Inferior parietal cortex (tissue), 1 donor: ENCODE data around the gene EIF2S1.
"Not testable (repeated sequence)": the region's sequence is repeated elsewhere in the genome, so short reads cannot be mapped to it uniquely, and the experiment has no call there.

ENCODE experiments used
- DNase-seq: peaks from one replicate; pipeline ENCODE4 v3.0.0-alpha.2; 2016; ENCODE audit errors: extremely low spot score

The EIF2S1 gene

DNA sequence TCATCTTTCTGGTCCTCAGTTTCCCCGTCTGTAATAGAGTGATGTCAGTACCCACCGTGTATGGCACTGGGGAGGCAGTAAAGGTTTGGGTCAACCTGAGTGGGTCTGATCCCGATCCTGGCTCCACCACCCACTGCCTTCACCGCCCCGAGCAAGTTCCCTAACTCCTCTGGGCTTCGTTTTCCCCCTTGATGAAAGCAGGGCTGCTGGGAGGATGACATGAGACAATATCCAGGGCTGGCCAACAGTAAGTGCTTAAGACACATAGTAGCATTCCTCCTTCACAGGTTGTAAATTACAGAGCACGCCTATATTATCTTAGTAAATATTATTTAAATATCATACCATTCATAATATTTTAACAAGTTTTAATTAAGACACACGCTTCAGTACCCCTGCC is 51.2 kb downstream of the EIF2S1 start:
- no peak for DNase-seq

DNA sequence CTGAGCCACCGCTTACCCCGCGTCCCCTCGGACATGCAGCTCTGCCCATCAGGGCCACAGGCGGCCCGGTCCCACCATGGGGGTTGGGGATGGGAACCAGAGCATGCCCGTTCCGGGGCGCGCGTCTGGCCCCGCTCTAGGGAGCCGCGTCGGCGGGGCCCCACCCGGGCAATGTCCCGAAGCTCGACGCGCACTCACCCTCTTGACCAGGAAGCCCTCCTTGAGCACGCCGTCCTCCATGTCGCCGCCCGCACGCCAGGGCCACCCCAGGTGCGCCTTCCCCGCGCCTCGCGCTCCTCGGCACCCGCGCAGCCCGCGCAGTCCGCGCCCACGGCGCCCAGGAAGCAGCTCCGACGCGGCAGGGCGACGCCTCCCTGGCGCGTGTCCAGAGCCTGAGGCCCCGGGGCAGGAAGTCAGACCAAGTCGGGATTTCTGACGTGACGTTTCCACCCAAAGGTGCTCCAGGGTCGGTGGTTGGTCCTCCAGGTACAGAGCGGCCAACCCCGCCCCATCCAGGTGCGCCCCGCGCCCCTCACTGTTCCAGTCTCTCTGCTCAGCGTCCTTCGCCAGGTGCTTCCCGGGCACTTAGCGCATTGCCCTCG is 51.8 kb downstream of the EIF2S1 start, which contains the start of gene PLEK2:
Gene PLEK2 (minus strand): TSS at position 346 of the 602 bp plus-strand sequence. CDS start 106 bp downstream, at position 240.
- no peak for DNase-seq

DNA sequence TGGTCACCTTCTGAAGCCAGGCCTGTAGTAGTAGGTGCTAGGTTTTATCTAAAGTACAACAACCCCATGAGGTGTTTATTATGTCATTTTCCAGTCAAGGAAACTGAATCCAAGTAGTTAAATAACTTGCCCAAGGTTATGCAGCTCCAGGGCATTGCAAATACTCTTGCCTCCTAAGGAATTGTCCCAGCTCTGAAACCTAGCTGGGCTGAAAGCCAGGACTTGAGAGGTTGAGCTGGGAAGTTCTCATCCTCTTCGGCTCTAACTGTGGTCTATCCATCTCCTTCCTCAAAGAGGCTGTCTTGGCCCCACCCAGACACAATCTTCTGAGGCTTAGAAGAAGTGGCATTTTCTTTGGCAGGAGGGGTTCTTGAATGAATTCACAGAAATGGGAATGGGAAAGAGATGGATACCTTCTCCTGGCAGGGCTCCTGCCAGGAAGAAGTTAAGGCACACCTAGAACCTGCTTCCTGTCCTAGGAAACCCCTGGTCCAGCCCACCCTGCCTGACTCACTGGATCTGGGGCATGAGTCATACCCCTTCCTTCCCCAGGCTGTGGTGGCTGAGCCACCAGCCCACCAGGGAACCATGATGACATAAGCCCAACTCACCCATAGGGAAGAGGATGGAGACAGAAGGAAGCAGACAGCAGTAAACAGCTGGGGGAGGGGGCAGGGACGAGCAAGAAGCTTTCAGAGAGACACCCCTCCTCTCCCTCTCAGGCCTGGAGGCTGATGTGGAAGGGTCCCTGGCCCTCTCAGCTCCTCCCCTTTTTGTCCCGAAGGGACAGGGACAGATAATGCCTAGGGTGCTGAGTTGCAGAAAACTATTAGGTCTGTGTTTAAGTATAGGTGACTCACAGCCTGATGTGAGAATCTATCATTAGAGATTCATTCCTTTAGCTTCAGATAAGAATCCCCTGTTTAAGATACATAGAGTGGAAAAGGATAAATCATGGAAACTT is 54.0 kb downstream of the EIF2S1 start:
- no peak for DNase-seq

DNA sequence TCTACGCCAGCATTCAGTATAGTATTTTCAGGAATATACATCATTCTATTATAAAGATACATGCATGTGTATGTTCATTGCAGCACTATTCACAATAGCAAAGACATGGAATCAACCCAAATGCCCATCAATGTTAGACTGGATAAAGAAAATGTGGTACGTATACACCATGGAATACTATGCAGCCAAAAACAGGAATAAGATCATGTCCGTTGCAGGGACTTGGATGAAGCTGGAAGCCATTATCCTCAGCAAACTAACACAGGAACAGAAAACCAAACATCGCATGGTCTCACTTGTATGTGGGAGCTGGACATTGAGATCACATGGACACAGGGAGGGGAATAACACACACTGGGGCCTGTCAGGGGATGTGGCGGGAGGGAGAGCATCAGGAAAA is 55.5 kb downstream of the EIF2S1 start:
- not testable (repeated sequence) for DNase-seq

DNA sequence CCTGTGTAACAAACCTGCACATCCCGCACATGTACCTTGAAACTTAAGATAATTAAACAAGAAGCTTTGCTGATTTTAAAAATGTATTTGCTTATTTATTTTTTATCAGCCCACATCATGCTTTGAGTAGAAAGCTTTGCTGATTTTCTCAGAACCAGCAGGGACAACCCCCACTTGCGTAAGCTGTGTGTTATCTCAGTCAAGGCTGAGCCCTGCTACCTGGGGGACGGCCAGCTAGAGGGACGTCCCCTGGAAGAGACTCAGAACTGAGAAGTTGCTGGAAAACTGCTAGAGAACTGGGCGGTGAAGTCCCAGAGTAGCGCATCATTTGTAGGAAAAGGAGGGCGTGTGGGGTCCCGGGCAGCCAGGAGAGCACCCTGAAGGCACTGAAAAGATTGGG is 56.0 kb downstream of the EIF2S1 start:
- no peak for DNase-seq

DNA sequence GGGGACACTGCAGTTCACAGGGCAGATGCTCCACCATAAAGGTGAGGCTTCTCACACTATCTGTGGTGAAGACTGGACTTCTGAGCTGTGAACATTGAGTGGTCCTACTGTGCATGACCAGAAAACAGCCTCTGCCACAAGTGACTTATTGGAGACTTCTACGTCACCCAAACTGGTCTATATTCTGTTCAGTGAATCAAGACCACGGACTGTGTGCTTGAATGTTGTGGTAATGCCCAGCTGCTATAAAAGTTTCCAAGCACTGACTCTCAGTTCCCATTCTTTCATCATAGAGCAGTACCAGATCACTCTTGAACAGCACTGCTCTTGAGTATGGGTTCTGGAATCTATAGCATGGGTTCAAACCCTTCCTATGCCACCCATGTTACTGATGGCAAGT is 56.7 kb downstream of the EIF2S1 start:
- DNase-seq = no peak

DNA sequence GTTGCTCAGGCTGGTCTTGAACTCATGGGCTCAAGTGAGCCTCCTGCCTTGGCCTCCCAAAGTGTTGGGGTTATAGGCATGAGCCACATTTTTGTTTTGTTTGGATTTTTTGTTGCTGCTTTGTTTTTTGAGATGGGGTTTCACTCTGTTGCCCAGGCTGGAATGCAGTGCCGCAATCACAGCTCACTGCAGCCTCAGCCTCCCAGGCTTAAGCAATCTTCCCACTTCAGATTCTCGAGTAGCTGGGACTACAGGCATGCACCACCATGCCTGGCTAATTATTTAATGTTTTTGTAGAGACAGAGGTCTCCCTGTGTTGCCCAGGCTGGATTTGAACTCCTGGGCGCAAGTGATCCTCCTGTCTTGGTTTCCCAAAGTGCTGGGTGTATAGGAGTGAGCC is 57.5 kb downstream of the EIF2S1 start:
- DNase-seq = no peak

DNA sequence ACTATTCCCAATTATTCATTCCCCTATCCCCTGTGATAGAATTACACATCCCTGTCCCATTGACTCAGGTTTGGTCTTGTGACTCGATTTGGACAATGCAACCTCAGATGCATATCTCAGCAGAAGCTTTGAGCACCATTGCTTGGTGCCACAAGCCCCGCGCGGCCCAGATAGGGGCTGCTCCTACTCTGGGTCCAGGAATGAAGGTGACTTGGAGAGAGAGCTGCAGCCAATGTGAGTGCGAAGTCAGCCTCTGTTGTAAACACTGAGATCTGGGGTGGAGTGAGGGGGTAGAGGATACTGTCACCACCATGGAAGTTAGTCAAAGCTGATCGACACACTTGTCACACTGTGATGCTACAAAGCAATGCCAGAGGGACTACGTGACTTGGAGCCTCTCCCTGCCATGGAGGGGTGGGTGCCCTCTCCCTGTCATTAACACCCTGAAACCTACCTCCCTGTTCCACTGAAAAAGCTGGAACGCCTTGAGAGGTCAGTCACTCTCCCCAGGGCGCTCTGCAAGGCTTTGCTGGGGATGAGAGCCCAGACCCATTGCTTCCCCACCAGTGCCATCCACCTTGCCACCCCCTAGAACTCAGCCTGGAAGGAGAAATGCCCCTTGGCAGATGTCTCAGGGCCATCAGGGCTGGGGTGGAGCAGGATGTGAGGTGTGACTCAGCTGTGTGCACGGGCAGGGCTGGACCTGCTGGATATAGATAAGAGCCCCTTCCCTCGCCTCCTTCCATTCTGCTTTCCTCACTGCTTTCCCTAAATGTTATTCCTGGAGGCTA is 58.5 kb downstream of the EIF2S1 start:
- DNase-seq = no peak

DNA sequence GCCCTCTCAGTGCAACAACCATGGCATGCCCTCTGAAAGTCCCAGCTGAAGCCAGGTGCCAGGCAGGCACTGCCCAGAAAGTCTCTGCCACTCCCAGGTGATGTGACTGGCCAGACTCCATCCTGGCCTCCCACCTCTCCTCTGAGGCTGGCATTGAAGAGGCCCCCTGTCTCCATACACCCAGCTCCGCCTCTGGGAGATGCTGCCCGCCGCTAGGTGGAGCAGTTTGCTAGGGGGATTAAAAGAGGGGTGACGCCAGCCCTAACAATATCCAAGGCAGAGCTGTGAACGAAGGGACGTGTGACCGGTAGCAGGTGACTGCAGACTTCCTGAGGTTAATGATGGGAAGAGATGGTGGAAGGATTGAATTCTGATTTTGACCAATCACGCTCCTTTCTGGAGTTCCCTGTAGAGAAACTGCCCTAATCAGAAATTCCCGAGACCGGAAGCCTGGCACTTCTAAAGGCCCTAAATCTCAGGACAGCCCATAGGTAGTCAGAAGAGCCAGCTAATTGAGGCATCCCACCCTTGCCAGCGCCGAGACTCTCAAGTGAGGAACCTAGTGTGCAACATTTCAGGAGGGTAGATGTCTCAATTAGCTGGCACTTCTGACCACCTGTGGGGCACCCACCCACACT is 60.1 kb downstream of the EIF2S1 start:
- no peak for DNase-seq

DNA sequence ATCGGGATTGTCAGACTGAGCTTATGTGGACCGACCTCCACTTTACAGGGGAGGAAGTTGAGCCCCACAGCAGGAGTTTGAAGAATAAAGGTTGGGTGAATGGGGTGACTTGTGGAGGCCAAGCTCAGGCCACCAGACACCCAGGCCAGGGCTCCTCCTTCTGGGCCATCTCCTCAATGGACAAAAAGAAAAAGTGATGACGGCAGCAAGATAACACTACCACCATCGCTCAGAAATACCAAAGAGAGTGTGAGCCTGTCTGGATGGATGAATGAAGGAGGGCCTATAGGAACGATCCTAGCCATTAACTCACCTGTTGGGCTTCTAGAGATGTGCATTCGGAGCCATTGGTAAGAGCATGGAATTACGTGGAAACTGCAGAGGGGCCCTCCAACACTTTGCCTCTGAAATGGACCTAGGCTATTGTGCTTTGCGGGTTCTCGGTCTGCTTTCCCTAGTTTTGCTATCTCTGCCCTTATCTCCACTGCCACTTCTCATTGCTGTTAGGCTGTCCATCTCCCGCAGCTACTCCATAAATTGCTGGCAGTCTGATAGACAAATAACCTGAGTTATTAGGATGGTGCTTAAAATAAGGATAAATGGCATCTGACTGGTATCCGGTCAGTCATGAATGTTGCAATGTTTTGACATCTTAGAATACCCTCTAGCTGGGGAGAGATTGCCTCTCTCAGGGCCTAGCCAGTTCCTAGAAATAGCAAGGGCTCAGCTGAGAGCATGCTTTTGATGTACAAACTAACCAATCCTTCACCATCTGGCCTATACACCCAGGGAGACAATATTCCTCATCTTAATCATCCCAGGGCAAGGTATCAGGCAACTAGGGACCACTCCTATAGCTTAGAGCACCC is 61.5 kb downstream of the EIF2S1 start:
- no peak for DNase-seq

DNA sequence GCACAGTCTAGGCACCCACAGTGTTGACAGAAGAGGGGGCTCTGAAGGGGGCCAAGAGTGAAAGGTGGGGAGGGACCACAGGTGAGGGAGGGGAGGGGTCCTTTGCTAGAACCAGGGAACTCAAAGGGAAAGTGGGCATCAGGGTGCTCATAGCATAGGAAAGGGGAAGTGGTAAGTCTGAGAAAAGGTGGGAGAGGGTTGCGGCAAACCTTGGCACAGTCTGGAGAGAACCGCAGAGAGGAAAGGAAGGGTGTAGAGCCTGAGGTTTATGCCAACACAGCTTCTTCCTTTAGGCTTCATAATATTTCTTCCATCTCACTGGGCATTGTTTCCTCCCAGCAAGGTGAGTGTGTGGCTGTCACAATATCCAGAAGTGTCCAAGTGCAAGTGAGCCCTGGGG is 63.3 kb downstream of the EIF2S1 start:
- DNase-seq = no peak

DNA sequence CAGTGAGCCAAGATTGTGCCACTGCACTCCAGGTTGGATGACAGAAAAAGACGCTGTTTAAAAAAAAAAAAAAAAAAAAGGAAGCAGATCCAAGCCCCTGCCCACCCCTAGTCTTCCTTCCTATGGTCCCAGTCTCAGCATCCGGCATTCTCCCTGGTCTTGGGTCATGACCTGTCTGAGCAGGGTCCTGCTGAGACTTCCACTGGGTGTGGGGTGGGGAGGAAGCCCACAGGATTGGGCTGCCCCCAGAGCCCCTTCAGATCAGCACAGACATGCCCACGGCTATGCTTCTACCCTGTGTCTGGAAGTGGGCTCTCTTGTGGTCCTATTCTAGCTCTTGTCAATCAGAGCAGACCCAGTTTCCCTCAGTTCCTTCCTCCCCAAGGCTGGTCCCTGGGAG is 64.4 kb downstream of the EIF2S1 start:
- no peak for DNase-seq

DNA sequence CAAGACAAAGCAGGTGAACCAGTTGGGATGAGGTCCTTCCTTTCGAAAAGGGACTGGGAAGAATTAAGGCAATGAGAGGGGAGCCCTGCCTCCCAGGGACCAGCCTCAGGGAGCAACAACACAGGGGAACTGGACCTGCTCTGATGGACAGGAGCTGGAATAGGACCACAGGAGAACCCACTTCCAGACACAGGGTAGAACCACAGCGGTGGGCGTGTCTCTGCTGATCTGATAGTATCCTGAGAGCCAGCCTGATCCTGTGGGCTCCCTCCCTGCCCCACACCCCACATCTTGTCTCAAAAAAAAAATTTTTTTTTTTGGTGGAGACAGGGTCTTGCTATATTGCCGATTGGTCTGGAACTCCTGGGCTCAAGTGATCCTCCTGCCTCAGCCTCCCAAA is 65.5 kb downstream of the EIF2S1 start:
- no peak for DNase-seq

DNA sequence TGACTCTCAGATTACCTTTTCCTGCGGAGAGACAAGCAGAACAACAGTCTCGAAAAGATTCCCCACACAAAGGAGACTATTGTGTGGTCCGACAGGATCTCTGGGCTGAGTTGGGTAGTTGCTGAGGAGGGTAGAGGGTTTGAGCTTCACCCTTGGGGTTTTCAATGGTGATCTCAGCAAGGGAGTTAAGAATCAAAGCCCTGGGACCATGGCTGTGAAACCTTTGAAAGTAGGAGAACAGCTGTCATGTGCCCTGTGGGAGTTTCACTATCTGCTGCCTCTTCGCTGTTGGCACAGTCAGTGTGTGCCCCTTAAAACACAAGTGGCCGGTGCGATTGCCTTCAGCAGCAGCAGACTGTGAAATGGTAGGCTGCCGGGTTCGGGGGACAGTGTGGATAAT is 66.0 kb downstream of the EIF2S1 start:
- no peak for DNase-seq

DNA sequence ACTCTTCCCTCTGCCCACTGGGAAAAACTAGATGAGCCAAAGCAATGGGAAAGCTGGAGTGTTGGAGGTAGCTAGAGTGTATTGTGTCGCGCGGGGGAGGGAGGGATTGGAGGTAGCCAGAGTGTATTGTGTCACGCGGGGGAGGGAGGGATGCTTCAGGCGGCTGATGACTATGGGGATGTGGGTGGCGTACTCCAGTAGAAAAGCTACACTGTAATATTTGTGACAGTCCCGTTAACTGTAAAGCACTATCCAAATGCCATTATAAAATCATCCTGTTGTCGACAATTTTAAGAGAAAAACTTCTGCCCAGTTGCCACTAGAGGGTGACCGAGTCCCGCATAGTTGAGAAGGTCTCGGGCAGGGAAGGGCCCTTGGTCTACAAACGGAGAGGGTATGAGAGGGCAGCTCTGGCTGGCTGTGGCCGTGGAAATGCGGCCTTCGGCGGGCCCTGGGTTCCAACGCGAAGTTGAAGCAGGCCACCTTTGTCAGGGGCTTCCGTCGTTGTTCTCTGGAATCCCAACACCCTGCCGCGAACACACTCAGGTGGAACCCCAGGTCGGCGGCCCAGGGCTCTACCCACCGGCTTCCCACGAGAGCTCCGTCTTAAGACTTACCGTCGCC is 67.0 kb downstream of the EIF2S1 start:
- DNase-seq = peak; percentile 87

DNA sequence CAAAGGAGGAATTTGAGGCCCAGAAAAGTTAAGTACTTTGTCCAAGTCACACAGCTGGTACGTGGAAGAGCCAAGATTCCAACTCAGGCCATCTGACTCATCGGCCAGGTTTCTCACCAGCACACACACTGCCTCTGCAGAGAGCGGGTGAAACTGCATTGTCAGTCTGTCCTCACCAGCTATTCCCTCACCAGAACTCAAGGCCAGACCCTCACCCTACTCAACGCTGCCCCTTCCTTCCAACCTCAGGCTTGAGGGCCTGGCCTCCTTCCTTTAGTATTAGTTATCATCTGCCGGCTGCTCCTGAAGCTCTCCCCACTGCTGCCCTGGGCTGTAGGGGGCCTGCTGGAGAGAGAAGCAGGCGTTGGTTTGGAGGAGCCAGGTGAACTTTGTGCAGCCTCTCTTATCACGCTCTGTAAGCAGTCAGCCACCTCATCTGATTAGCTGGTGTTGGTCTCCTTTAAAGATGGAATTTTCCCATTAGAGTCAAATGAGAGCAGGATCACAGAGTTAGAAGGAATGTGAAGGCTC is 68.4 kb downstream of the EIF2S1 start:
- DNase-seq = no peak

DNA sequence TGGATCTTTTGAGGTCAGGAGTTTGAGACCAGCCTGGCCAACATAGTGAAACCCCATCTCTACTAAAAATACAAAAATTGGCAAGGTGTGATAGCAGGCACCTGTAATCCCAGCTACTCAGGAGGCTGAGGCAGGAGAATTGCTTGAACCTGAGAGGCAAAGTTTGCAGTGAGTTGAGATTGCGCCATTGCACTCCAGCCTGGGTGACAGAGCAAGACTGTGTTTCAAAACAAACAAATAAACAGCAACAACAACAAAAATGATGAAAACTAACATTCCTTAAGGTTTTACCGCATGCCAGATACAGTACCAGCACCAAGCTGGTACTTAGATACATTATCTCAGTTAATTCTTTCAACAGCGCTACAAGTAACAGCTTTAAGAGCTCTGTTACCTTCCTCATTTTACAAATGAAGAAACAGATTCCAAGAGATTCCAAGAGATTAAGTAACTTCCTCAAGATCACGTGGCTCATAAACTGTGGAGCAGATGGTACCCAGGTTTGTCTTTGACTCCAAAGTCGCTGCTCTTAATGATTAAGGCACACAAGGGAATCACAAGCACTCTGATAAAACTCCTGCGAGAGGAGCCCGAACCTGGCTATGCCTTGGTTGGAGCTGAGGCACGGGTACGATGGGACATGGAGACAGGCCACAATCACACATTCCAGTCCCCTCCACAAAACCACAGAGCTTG is 69.5 kb downstream of the EIF2S1 start:
- no peak for DNase-seq

DNA sequence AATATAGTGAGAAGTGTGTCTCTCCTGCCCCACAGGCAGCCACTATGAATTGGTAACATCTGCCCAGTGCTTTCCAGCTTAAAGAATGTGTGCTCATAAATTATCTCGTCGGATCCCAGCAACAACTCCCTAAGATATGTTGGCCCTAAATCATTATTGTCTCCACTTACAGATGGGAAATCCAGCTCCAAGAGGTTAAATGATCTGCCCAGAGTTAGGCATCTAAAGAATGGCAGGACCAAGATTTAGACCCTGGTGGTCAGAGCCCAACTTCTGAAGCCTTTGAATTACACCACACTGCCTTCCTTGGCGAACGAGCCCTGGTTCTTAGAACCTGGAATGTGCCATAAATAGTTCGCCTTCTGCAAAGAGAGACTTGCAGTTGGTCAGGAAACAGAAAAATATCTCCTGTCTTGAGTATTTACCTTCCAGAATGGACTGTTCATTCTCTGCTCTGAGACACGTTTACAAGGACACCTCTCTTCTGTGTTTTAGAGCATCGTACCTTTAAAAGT is 72.0 kb downstream of the EIF2S1 start:
- DNase-seq = no peak

DNA sequence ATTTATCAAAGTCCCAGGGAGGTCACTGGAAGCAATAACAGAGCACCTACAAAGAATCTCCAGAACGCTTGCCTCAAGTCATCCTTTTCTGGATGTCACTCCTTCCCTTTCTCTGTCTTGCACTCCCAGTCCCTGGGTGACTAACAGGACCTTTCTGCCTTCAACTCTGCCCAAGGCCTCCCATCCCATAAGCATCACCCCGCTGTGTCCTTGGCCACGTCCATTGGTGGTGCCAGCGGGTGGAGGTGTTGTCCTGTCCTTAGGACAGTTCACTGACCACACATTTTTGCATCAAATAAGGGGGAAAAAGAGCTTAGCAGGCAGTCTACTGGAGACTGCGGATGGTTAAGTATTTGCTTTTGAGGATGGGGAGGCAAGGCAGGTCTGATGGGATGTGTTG is 75.5 kb downstream of the EIF2S1 start:
- DNase-seq = no peak
